WI38 (cell line): Measurements from ENCODE around the gene SNTG2.

ENCODE experiments used
- H3K4me3 ChIP-seq: 2 replicates; pipeline ENCODE4 v1.5.1; 2011; ENCODE audit warnings: low read depth, mild to moderate bottlenecking, control low read depth, low read length
- TF ChIP-seq, protein P1 (sequence below): IDR thresholded peaks from 2 replicates; pipeline ENCODE4 v1.5.1; 2012; ENCODE audit warnings: low read depth, mild to moderate bottlenecking, control low read depth, low read length

Gene SNTG2

DNA sequence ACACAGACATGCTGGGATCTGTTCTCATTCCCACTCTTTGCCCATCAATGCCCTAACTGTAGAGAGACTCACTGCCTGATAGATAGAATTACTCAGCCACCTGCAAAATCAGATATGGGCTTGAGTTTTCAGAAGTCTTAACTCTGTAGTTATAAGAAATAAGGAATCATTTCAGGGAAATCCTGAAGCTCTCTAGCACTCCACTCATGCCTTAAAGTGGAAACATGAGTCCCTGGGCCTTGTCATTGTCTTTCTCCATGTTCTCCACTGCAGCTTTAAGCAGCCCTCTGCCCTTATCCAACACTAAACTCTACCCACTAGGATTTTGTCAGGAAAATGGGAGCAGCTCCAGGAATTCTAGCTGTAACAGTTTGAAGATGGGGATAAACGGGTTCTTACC, 192.5 kb downstream of the SNTG2 start:
- TF ChIP-seq, protein P1, sequence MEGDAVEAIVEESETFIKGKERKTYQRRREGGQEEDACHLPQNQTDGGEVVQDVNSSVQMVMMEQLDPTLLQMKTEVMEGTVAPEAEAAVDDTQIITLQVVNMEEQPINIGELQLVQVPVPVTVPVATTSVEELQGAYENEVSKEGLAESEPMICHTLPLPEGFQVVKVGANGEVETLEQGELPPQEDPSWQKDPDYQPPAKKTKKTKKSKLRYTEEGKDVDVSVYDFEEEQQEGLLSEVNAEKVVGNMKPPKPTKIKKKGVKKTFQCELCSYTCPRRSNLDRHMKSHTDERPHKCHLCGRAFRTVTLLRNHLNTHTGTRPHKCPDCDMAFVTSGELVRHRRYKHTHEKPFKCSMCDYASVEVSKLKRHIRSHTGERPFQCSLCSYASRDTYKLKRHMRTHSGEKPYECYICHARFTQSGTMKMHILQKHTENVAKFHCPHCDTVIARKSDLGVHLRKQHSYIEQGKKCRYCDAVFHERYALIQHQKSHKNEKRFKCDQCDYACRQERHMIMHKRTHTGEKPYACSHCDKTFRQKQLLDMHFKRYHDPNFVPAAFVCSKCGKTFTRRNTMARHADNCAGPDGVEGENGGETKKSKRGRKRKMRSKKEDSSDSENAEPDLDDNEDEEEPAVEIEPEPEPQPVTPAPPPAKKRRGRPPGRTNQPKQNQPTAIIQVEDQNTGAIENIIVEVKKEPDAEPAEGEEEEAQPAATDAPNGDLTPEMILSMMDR, result no peak
- no peak overlapping the region for H3K4me3 ChIP-seq

DNA sequence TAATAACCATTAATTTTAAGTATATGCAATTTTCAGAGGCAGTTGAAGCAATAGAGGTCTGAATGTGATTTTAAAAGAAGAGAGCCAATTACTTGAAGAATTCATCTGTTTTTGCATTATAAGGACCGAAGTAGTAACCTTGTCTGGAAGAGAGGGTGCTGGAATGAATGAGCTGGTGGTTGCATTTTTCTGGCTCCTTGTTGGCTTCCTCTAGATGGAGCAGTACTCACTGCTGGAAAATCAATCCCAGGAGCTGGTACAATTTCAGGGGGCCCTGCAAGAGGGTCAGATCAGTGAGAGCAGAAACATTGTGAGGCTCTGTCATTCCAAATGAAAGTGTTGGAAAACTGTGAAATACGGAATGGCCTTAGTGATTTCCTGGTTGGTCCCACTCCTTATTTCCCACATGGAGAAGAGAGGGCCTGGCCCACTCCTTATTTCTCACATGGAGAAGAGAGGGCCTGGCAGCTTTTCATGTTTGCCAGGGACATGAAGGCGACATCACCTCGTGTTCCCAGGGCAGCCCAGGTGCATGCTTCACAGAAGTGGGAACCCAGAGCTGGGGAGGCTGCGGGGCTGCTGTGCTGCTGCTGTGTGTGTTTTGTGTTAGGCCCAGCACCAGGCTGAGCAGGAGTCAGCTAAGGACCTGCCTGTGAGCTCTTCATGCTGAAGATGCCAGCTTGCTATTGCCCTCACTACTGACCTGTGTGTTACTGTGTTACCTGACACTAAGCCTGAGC, 197.4 kb downstream of the SNTG2 start:
- TF ChIP-seq, protein P1, result no peak
- H3K4me3 ChIP-seq, result no peak overlapping the region

DNA sequence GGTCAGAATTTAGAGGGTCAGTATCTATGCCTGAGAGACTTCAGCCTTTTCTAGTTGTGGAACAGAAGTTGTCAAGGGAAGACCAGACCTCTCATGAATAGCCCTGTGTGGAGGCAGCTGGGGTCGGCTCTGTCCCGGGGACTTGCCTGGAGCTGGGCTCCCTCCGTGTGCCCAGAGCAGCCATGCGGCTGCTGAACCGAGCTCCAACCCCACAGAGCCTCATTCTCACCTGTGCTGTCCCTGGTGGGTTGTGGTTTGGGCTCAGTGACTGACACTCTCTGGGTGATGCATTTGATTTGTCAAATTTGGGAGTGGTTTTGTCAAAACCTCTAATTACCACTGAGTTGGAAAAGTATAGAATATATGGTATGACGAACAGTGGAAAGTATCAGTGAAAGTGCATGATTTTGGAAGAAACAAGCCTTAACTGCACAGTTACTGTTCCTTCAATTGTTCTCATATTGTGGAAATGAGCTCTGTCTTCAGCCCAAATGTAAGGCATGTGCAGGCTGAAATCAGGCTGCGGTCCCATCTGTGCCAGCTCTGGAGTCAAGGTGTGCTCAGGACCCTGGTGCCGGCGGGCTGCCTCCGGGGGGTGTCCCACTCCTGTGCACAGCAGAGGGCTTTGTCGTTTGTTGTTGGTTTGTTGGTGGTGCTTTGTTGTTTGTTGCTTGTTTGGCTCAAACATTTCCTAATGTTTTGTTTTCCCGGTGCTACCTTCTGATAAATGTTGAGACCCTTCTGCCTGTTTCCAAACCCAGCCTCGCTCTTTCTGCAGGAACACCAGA, 200.3 kb downstream of the SNTG2 start:
- TF ChIP-seq, protein P1, result no peak
- H3K4me3 ChIP-seq, result no peak overlapping the region

DNA sequence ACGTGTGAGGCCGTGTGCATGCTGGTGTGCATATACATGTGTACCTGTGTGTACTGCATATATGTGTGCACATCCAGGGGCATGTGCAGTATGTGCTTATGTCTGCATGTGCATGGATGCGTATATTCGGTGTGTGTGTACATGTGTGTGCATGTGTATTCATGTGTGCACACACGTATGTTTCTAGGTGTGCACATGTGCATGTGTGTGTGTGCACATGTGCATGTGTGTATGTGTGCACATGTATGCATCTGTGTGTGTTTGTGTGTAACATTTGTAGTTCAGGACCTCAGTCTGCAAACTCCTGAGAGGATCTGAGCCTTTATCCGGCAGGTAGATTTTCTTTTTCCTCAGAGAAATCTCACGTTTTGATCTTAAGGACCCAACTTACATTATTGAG, 201.7 kb downstream of the SNTG2 start:
- no peak overlapping the region for H3K4me3 ChIP-seq
- TF ChIP-seq, protein P1, result no peak

DNA sequence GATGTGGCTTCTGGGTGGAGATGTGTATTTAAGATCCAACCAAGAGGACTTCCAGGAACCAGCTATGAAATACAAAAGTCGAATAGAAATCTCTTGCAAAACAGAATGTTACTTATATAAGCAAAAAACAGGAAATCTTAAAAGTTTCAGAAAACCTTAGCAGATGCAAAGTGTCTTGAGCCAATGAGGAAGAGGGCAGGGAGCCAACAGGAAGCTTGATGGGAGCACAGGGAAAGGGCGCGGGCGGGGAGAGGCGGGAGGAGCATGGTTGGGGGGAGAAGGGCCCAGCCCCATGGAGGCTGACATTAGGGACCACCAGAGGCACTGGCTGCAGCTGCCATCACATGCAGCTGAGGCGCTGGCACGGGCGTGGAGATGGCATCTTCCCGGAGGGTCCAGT, 203.3 kb downstream of the SNTG2 start:
- H3K4me3 ChIP-seq, result no peak overlapping the region
- TF ChIP-seq, protein P1, result no peak

DNA sequence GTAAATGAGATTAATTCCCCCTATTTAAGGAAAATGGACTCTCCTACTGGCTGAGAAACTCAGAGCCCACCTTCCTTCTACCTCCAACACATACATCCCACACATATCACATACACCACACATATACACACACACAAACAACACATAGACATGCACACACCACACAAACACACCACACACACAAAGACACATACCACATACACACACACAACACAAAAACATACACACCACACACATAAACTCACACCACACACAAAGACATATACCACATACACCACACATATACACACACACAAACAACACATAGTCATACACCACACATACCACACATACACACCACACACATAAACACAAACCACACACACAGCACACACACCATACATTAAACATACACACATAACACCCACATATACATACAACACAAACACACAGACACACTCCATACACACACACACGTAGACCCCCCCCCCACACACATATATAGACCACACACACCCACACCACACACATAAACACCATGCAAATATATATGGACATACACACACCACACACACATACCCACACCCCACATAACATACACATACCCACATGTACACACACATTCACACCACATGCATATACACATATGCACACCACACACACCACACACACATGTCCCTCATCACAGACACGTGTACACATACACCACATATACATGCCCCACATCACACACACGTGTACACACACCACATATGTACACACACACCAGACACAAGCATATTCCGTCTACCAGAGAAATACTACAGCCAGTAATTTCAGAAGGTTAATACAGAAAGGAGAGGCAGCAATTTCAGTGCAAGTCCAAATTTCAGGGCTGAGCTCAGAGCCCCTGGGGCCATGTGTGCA, 204.3 kb downstream of the SNTG2 start:
- H3K4me3 ChIP-seq, result no peak overlapping the region
- TF ChIP-seq, protein P1, result no peak
